Choroid plexus epithelial cell (primary cell): ENCODE data around the gene ACTL7A.

Source experiments
- DNase-seq: peaks from one replicate; pipeline ENCODE4 v3.0.0-alpha.2; 2010; ENCODE audit warnings: low read depth
- H3K4me3 ChIP-seq: 2 replicates; pipeline ENCODE4 v1.5.1; 2011; ENCODE audit warnings: low read depth, mild to moderate bottlenecking, control low read depth, low read length, moderate library complexity
- TF ChIP-seq, protein P1 (sequence below): conservative IDR thresholded peaks from 2 replicates; pipeline ENCODE4 v1.5.1; 2011; ENCODE audit warnings: low read depth, mild to moderate bottlenecking, control low read depth, inconsistent platforms, low read length, moderate library complexity

Gene ACTL7A

DNA sequence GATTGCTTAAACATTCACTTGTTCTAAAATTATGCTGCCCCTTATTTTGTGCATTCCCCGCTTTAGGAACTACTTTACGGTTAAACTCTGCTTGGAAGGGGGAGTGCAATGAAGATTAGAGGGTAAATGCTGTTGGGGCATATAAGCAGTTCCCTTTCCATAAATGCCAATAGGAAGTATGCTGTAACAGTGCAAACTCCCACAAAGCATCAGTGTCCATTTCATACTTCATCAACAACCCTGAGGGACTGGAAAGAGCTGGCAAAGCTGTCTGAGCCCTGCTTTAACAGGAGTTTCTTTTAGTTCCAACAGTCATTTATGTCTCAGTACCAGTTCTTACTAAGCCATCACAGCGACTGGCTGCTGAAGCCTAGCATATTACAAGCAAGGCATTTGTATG is 1.8 kb downstream of the ACTL7A start:
- no peak for DNase-seq
- TF ChIP-seq, protein P1, sequence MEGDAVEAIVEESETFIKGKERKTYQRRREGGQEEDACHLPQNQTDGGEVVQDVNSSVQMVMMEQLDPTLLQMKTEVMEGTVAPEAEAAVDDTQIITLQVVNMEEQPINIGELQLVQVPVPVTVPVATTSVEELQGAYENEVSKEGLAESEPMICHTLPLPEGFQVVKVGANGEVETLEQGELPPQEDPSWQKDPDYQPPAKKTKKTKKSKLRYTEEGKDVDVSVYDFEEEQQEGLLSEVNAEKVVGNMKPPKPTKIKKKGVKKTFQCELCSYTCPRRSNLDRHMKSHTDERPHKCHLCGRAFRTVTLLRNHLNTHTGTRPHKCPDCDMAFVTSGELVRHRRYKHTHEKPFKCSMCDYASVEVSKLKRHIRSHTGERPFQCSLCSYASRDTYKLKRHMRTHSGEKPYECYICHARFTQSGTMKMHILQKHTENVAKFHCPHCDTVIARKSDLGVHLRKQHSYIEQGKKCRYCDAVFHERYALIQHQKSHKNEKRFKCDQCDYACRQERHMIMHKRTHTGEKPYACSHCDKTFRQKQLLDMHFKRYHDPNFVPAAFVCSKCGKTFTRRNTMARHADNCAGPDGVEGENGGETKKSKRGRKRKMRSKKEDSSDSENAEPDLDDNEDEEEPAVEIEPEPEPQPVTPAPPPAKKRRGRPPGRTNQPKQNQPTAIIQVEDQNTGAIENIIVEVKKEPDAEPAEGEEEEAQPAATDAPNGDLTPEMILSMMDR = no peak
- no peak overlapping the region for H3K4me3 ChIP-seq

DNA sequence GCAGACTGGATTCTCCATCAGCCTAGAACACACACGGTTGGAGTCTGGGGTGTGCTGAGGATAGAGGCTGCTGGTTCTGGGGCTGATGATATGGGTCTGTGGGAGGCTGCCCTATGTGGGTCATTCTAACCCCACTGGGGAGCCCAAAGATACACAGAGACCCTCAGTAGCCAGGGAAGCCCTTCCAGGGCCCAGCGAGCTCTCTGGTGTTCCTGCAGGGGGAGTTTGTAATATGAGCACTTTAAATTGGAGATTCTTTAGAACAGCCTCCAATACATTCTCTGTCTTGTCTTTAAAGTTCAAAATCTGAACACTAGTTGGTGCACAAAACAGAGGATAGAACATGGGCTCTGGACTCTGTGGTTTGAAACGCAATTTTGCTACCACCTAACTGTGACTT is 2.4 kb downstream of the ACTL7A start:
- no peak overlapping the region for H3K4me3 ChIP-seq
- DNase-seq = peak; percentile 15

DNA sequence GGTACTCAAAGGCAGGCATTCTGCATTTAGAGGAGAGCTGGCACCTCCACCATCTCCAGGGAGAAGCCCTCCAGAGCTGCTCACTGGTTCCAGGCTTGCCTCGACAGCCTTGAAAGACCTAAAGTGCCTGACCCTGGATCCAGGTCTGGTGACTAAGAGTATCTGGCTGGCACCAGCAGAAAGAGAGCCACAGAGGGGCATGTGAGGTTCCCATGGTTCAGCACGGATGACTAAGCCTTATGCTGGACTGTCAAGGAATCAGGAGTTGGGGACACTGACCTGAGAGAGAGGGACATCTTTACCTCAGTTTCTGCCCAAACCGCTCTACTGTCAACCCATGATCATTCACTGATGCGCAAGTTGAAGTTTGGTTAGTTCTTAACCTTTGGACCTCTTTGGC is 3.0 kb downstream of the ACTL7A start:
- DNase-seq = no peak
- TF ChIP-seq, protein P1 = no peak
- H3K4me3 ChIP-seq = no peak overlapping the region

More for the DNA sequence above, 2.4 kb downstream of the ACTL7A start:
- TF ChIP-seq, protein P1 = peak; percentile 44

- DNase-seq = no peak
- H3K4me3 ChIP-seq = no peak overlapping the region
- TF ChIP-seq, protein P1 = no peak
Measured at GRCh38 chr9:108866001-108866420, 3.9 kb downstream of the ACTL7A start.

- TF ChIP-seq, protein P1 = no peak
- H3K4me3 ChIP-seq = no peak overlapping the region
- no peak for DNase-seq
Measured at GRCh38 chr9:108867116-108867515, 5.0 kb downstream of the ACTL7A start.

- no peak for DNase-seq
- TF ChIP-seq, protein P1 = no peak
- H3K4me3 ChIP-seq = no peak overlapping the region
Measured at GRCh38 chr9:108867829-108868228, 5.8 kb downstream of the ACTL7A start.

- H3K4me3 ChIP-seq = no peak overlapping the region
- TF ChIP-seq, protein P1 = no peak
- DNase-seq = peak; percentile 78
Measured at GRCh38 chr9:108869092-108869725, 7.1 kb downstream of the ACTL7A start.
